Measurements from ENCODE around the gene IQSEC1. TPM values are rescaled to one million over a fixed set of nuclear protein-coding genes. Genes with fewer than 3 reads are reported as not detected.

IQSEC1 gene
- total and polyA plus RNA-seq, 2 of the 8 experiments (the other 6 are each of a cell fraction or from before 2014, with no cell fraction given): 6.8 to 28.8 TPM

- Histone ChIP-seq H3K9ac (replicated peaks in 1 of 4; ENCODE audit: extremely low read depth in 1 of 4, low read depth in 3 of 4, low read length in 3 of 4) (no peak overlapping the region), H2BK20ac (ENCODE audit: low read length) (no peak overlapping the region), H3K4me3 (ENCODE audit: extremely low read depth in 1 of 4, insufficient read depth in 2 of 4, low read depth in 3 of 4, low read length in 4 of 4) (no peak overlapping the region), H4K8ac (ENCODE audit: extremely low read depth, insufficient read depth, low read length) (no peak overlapping the region), H2AFZ (ENCODE audit: low read length) (no peak overlapping the region), H3K27ac (ENCODE audit: low read depth, low read length) (no peak overlapping the region), H2BK5ac (ENCODE audit: low read depth, low read length) (no peak overlapping the region), H3K79me1 (ENCODE audit: low read depth, low read length) (no peaks in the 10 kb centered on the region; the same call in 1 of the 2 replicates), H3K4me2 (ENCODE audit: insufficient read depth in 1 of 2, low read depth in 2 of 2, low read length in 2 of 2) (no peak overlapping the region), H3K14ac (ENCODE audit: insufficient read length) (no peak overlapping the region), H3K23ac (ENCODE audit: insufficient read length) (no peak overlapping the region), H2AK5ac (ENCODE audit: low read depth, low read length) (no peak overlapping the region), H2BK15ac (ENCODE audit: low read length) (no peak overlapping the region), H4K91ac (replicated peaks; ENCODE audit: insufficient read length, low read length) (no peak overlapping the region), H3K23me2 (ENCODE audit: low read depth, low read length) (peaks cover 1% of the 10 kb centered on the region; the same call in 1 of the 2 replicates), H3K56ac (replicated peaks; ENCODE audit: insufficient read length, low read depth, low read length) (no peak overlapping the region), H4K20me1 (replicated peaks in 1 of 2; ENCODE audit: control insufficient read depth in 1 of 2, insufficient read depth in 2 of 2, low read length in 2 of 2) (peaks cover 2 to 5% of the 10 kb centered on the region in 2 experiments), H3K4ac (replicated peaks; ENCODE audit: insufficient read length, low read depth, low read length) (no peak overlapping the region), H3K79me2 (ENCODE audit: control insufficient read depth in 1 of 2, insufficient read depth in 2 of 2, low read length in 2 of 2) (no peaks in the 10 kb centered on the region), H2BK12ac (ENCODE audit: low read depth, low read length) (no peak overlapping the region), H3K18ac (ENCODE audit: extremely low read depth, low read length) (no peak overlapping the region), H3K27me3 (replicated peaks in 1 of 4; ENCODE audit: control insufficient read depth in 3 of 4, extremely low read depth in 1 of 4, insufficient read depth in 3 of 4, low read length in 3 of 4) (no peaks in the 10 kb centered on the region), H3K9me3 (ENCODE audit: insufficient read depth in 2 of 2, low read depth in 1 of 2, low read length in 1 of 2) (no peaks in the 10 kb centered on the region), H3K4me1 (replicated peaks in 1 of 4; ENCODE audit: control insufficient read depth in 3 of 4, insufficient read depth in 4 of 4, low read length in 3 of 4) (no peaks in the 10 kb centered on the region; a peak in 1 of 7 replicates), H2BK120ac (replicated peaks; ENCODE audit: low read depth, low read length) (no peak overlapping the region), H4K5ac (ENCODE audit: insufficient read length, low read depth, low read length) (no peak overlapping the region), H3K36me3 (ENCODE audit: control insufficient read depth in 2 of 4, insufficient read depth in 4 of 4, low read length in 3 of 4) (peaks cover 0 to 8% (median 0%) of the 10 kb centered on the region in 4 experiments; a peak in 3 of 8 replicates)
- no peak for FAIRE-seq
- ChIA-PET CTCF (ENCODE audit: partially characterized antibody) (interaction anchor here (0.6 to 7.6 kb wide), 13 partner anchors 9 to 759 kb away, joined by 3 to 45 read pairs (median 4); no protein-coding TSS in a partner anchor), POLR2A (ENCODE audit: partially characterized antibody) (interaction anchor here (0.6 to 1.8 kb wide), 6 partner anchors 20 to 276 kb away, joined by 3 to 5 read pairs (median 4); no protein-coding TSS in a partner anchor)
- no peak for DNase-seq (ENCODE audit: low read depth in 1 of 2, low spot score in 2 of 2)
- WGBS, 2 experiments (ENCODE audit: extremely low coverage in 1 of 2, insufficient coverage in 1 of 2, insufficient read length in 1 of 2, insufficient replicate concordance in 2 of 2, low coverage in 1 of 2, low lambda C conversion rate in 2 of 2, missing lambda C conversion rate in 1 of 2): 89% methylated on average over 14 of the region's 22 CpGs; no CpG with 5 or more reads in 1 of the 2 experiments
- TF ChIP-seq E2F6 (IDR thresholded peaks at IDR 0.05) (no peak), RNF2 (IDR thresholded peaks at IDR 0.05; ENCODE audit: borderline replicate concordance, low read depth, low read length, missing control alignments, poor library complexity, severe bottlenecking) (no peak), SIX5 (IDR thresholded peaks at IDR 0.05; ENCODE audit: low read depth, low read length) (no peak), BCL11A (IDR thresholded peaks at IDR 0.05; ENCODE audit: low read depth in 2 of 2, low read length in 2 of 2) (no peak), GABPA (IDR thresholded peaks at IDR 0.05; ENCODE audit: borderline replicate concordance, insufficient read depth, low read length) (no peak), ATF2 (IDR thresholded peaks at IDR 0.05; ENCODE audit: low read length) (no peak), CEBPB (IDR thresholded peaks at IDR 0.05; ENCODE audit: low read depth, low read length) (no peak), NANOG (IDR thresholded peaks at IDR 0.05; ENCODE audit: insufficient read depth, low read depth, low read length, poor library complexity, severe bottlenecking) (no peak), BACH1 (IDR thresholded peaks at IDR 0.05; ENCODE audit: low read length) (no peak), BRCA1 (IDR thresholded peaks at IDR 0.05; ENCODE audit: low read depth, low read length) (no peak), SIRT6 (IDR thresholded peaks at IDR 0.05; ENCODE audit: low read length) (no peak)
These were observed 172.3 kb downstream of the IQSEC1 start for GRCh38 chr3:12900885-12901411.
